ENCODE results near the gene BIRC2. TPM values are rescaled to one million over a fixed set of nuclear protein-coding genes. Genes with fewer than 3 reads are reported as not detected.

The BIRC2 gene
- total RNA-seq, 1 experiment from 2014 or later: 32.6 TPM

DNA sequence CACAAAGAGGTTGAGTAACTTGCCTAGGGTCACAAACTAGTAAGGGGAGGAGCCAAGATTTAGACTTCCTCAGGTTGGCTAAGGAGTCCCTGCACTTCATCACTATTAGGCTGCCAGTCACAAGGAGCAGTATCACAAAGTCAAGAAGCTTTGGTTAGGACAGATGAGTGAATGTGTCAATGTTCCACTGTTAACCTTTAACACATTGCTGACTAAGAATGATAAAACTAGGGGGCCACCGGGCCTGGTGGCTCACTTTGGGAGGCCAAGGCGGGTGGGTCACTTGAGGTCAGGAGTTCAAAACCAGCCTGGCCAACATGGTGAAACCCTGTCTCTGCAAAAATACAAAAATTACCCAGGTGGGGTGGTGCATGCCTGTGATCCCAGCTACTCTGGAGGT lies 73.5 kb downstream of the BIRC2 start:
- BruUV-seq (replicated peaks): no TSS peak
- no peaks in the 10 kb centered on the region for H4K20me1 ChIP-seq (ENCODE audit: insufficient read depth)
- POLR2A ChIA-PET: no interaction called here
- H2AFZ ChIP-seq (ENCODE audit: low read depth, low read length, poor library complexity, severe bottlenecking): no peak overlapping the region
- peaks cover 98% of the 10 kb centered on the region for H3K79me2 ChIP-seq (ENCODE audit: insufficient read depth, low read length)
- no peaks in the 10 kb centered on the region for H3K27me3 ChIP-seq (ENCODE audit: insufficient read depth, low read length)
- H3K9ac ChIP-seq (ENCODE audit: low read length): no peak overlapping the region
- no peaks in the 10 kb centered on the region for H3K4me1 ChIP-seq (ENCODE audit: control insufficient read depth in 1 of 2, insufficient read depth in 2 of 2, low read length in 2 of 2)
- no peaks in the 10 kb centered on the region for H3K36me3 ChIP-seq (ENCODE audit: control insufficient read depth in 1 of 2, insufficient read depth in 2 of 2, low read length in 2 of 2)
- H3K27ac ChIP-seq (ENCODE audit: low read depth, low read length): no peak overlapping the region
- intact Hi-C loops (cut with micrococcal nuclease): no loop called here
- H3K4me2 ChIP-seq (ENCODE audit: low read length): no peak overlapping the region
- CTCF ChIA-PET: interaction anchor here (1.3 to 1.4 kb wide), 2 partner anchors 192 to 246 kb away, joined by 3 to 4 read pairs; no protein-coding TSS in a partner anchor
- RAD21 ChIA-PET (ENCODE audit: low non-redundant PET in 1 of 2, low total read pairs in 2 of 2, uncharacterized antibody in 2 of 2, unreplicated experiment in 2 of 2): no interaction called here
- no peak overlapping the region for H3K4me3 ChIP-seq (replicated peaks in 1 of 2; ENCODE audit: low read depth in 1 of 2, low read length in 2 of 2)
- DNase-seq (ENCODE audit: low read depth, low spot score): no peak
- no peak for ATAC-seq
- no peaks in the 10 kb centered on the region for H3K9me2 ChIP-seq (ENCODE audit: insufficient read depth)
- 0 out of 4 replicates have a peak, but pooled peaks cover 0 to 5% of the 10 kb centered on the region in 2 experiments for H3K9me3 ChIP-seq (ENCODE audit: control insufficient read depth in 1 of 2, insufficient read depth in 1 of 2, low read depth in 1 of 2, low read length in 2 of 2)
- TF ChIP-seq ELF1 (IDR thresholded peaks at IDR 0.05; ENCODE audit: borderline replicate concordance, low read depth): no peak

DNA sequence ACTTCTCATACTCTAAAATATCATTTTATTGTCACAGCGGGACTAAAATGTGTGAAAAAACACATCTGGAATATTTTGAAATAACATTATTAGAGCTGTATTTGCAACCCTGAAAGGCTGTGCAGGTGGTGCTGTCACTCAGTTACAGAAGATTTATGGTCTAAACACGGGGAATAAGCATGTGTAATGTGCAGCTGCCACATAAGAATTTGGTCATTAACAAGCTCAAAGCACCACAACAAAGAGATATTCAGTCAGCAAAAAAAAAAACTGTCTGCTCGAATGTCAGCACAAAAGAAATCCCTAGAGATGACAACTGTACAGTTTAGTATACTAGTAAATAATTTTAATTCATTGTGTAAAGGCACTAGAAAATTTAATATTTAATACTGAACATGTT lies 74.2 kb downstream of the BIRC2 start:
- intact Hi-C loops (cut with micrococcal nuclease): no loop called here
- H3K9ac ChIP-seq (ENCODE audit: low read length): no peak overlapping the region
- ATAC-seq (no peak), DNase-seq (ENCODE audit: low read depth, low spot score) (no peak)
- H3K36me3 ChIP-seq (ENCODE audit: control insufficient read depth in 1 of 2, insufficient read depth in 2 of 2, low read length in 2 of 2): no peaks in the 10 kb centered on the region
- no peak overlapping the region for H2AFZ ChIP-seq (ENCODE audit: low read depth, low read length, poor library complexity, severe bottlenecking)
- RAD21 ChIA-PET (ENCODE audit: low non-redundant PET in 1 of 2, low total read pairs in 2 of 2, uncharacterized antibody in 2 of 2, unreplicated experiment in 2 of 2): no interaction called here
- H3K4me2 ChIP-seq (ENCODE audit: low read length): no peak overlapping the region
- 0 out of 4 replicates have a peak, but pooled peaks cover 0 to 5% of the 10 kb centered on the region in 2 experiments for H3K9me3 ChIP-seq (ENCODE audit: control insufficient read depth in 1 of 2, insufficient read depth in 1 of 2, low read depth in 1 of 2, low read length in 2 of 2)
- no peaks in the 10 kb centered on the region for H3K27me3 ChIP-seq (ENCODE audit: insufficient read depth, low read length)
- no peaks in the 10 kb centered on the region for H3K9me2 ChIP-seq (ENCODE audit: insufficient read depth)
- H3K4me3 ChIP-seq (replicated peaks in 1 of 2; ENCODE audit: low read depth in 1 of 2, low read length in 2 of 2): no peak overlapping the region
- H3K79me2 ChIP-seq (ENCODE audit: insufficient read depth, low read length): peaks cover 99% of the 10 kb centered on the region
- no peak overlapping the region for H3K27ac ChIP-seq (ENCODE audit: low read depth, low read length)
- TF ChIP-seq, protein P1, sequence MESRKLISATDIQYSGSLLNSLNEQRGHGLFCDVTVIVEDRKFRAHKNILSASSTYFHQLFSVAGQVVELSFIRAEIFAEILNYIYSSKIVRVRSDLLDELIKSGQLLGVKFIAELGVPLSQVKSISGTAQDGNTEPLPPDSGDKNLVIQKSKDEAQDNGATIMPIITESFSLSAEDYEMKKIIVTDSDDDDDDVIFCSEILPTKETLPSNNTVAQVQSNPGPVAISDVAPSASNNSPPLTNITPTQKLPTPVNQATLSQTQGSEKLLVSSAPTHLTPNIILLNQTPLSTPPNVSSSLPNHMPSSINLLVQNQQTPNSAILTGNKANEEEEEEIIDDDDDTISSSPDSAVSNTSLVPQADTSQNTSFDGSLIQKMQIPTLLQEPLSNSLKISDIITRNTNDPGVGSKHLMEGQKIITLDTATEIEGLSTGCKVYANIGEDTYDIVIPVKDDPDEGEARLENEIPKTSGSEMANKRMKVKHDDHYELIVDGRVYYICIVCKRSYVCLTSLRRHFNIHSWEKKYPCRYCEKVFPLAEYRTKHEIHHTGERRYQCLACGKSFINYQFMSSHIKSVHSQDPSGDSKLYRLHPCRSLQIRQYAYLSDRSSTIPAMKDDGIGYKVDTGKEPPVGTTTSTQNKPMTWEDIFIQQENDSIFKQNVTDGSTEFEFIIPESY (IDR thresholded peaks at IDR 0.05; ENCODE audit: extremely low read depth, insufficient replicate concordance, low read length): no peak
- BruUV-seq (replicated peaks): no TSS peak
- CTCF ChIA-PET: interaction anchor here (1.3 to 1.4 kb wide), 2 partner anchors 191 to 245 kb away, joined by 3 to 4 read pairs; no protein-coding TSS in a partner anchor
- POLR2A ChIA-PET: no interaction called here
- no peaks in the 10 kb centered on the region for H3K4me1 ChIP-seq (ENCODE audit: control insufficient read depth in 1 of 2, insufficient read depth in 2 of 2, low read length in 2 of 2)
- H4K20me1 ChIP-seq (ENCODE audit: insufficient read depth): no peaks in the 10 kb centered on the region

Data from HCT116 (cell line).